HG03469 (cell line): Measurements from ENCODE around the gene ZNF442.
"Not testable (repeated sequence)": the region's sequence is repeated elsewhere in the genome, so short reads cannot be mapped to it uniquely, and the experiment has no call there.

Experiments used
- ATAC-seq: cut with Tn5 transposase; IDR thresholded peaks from one replicate; pipeline ENCODE4 v1.9.1; 2021; ENCODE audit warnings: mild to moderate bottlenecking, moderate library complexity, moderate number of reproducible peaks; ENCODE audit not compliant: unreplicated experiment

The ZNF442 gene

GRCh38 chr19:12365236-12366162, at the start of gene ZNF442:
ZNF442 (minus strand) TSS chr19:12365683; CDS start chr19:12363631, 2,052 bp downstream.
- ATAC-seq, result peak; percentile 65

GRCh38 chr19:12411893-12412292, 46.4 kb upstream of the ZNF442 start:
- no peak for ATAC-seq

- peak; percentile 65 for ATAC-seq
Observed at GRCh38 chr19:12400633-12401502, 35.4 kb upstream of the ZNF442 start, which contains the start of gene ZNF799. ZNF799 (minus strand) TSS chr19:12401271; CDS start chr19:12401070, 201 bp downstream.

GRCh38 chr19:12399901-12400632, 34.6 kb upstream of the ZNF442 start:
- ATAC-seq, result not testable (repeated sequence)

- not testable (repeated sequence) for ATAC-seq
Observed at GRCh38 chr19:12391148-12391547, 25.7 kb upstream of the ZNF442 start.

- ATAC-seq, result not testable (repeated sequence)
Observed at GRCh38 chr19:12386365-12386764, 20.9 kb upstream of the ZNF442 start.

GRCh38 chr19:12380444-12380737, 14.9 kb upstream of the ZNF442 start:
- no peak for ATAC-seq

GRCh38 chr19:12379732-12380443, 14.4 kb upstream of the ZNF442 start:
- ATAC-seq, result no peak

GRCh38 chr19:12374026-12374425, 8.5 kb upstream of the ZNF442 start:
- no peak for ATAC-seq

- no peak for ATAC-seq
Observed at GRCh38 chr19:12364391-12365235, 870 bp downstream of the ZNF442 start.

- not testable (repeated sequence) for ATAC-seq
Observed at GRCh38 chr19:12362236-12362635, 3.2 kb downstream of the ZNF442 start.

GRCh38 chr19:12353375-12353774, 12.1 kb downstream of the ZNF442 start:
- ATAC-seq, result no peak

- ATAC-seq, result no peak
Observed at GRCh38 chr19:12350890-12351197, 14.6 kb downstream of the ZNF442 start.

- no peak for ATAC-seq
Observed at GRCh38 chr19:12350185-12350889, 15.1 kb downstream of the ZNF442 start.

GRCh38 chr19:12346896-12347295, 18.6 kb downstream of the ZNF442 start:
- no peak for ATAC-seq

- ATAC-seq, result no peak
Observed at GRCh38 chr19:12345197-12345596, 20.3 kb downstream of the ZNF442 start.

GRCh38 chr19:12333162-12334159, 32.0 kb downstream of the ZNF442 start, which contains the start of gene ZNF563:
ZNF563 (minus strand) TSS chr19:12333633; CDS start chr19:12333482, 151 bp downstream.
- ATAC-seq, result peak; percentile 47
